ENCODE data around the gene FRMD4A.

Gene FRMD4A

GRCh38 chr10:14040787-14041631 is 289.7 kb downstream of the FRMD4A start:
- no peak for DNase-seq

- no peak for DNase-seq
Observed at GRCh38 chr10:14039968-14040668, 290.6 kb downstream of the FRMD4A start.

- DNase-seq = no peak
Observed at GRCh38 chr10:14036233-14036632, 294.5 kb downstream of the FRMD4A start.

GRCh38 chr10:14035506-14035905 is 295.2 kb downstream of the FRMD4A start:
- no peak for DNase-seq

GRCh38 chr10:14032406-14032998 is 298.2 kb downstream of the FRMD4A start:
- no peak for DNase-seq

- no peak for DNase-seq
Observed at GRCh38 chr10:14026325-14026724, 304.4 kb downstream of the FRMD4A start.

- DNase-seq = no peak
Observed at GRCh38 chr10:14025283-14026189, 305.2 kb downstream of the FRMD4A start.

- no peak for DNase-seq
Observed at GRCh38 chr10:14024329-14025202, 306.2 kb downstream of the FRMD4A start.

GRCh38 chr10:14023673-14024328 is 306.9 kb downstream of the FRMD4A start:
- no peak for DNase-seq

- DNase-seq = no peak
Observed at GRCh38 chr10:14022954-14023672, 307.6 kb downstream of the FRMD4A start.

GRCh38 chr10:14022052-14022451 is 308.7 kb downstream of the FRMD4A start:
- no peak for DNase-seq

GRCh38 chr10:14020037-14020664 is 310.6 kb downstream of the FRMD4A start:
- DNase-seq = no peak

- DNase-seq = no peak
Observed at GRCh38 chr10:14017467-14017866, 313.3 kb downstream of the FRMD4A start.

- DNase-seq = no peak
Observed at GRCh38 chr10:14016931-14017333, 313.8 kb downstream of the FRMD4A start.

GRCh38 chr10:14016011-14016536 is 314.6 kb downstream of the FRMD4A start:
- no peak for DNase-seq

GRCh38 chr10:14014423-14014822 is 316.3 kb downstream of the FRMD4A start:
- no peak for DNase-seq

GRCh38 chr10:14010769-14011574 is 319.8 kb downstream of the FRMD4A start:
- DNase-seq = no peak

- DNase-seq = no peak
Observed at GRCh38 chr10:14010101-14010558, 320.6 kb downstream of the FRMD4A start.

Data from NCI-H2081 (cell line).